B cell (primary cell): ENCODE data around the gene JAK2.

Source experiments
- CTCF ChIP-seq: fragments of 200-600 bp; IDR thresholded peaks from one replicate; pipeline ENCODE4 v1.8.0; 2022; ENCODE audit warnings: antibody characterized with exemption, mild to moderate bottlenecking
- EZH2 ChIP-seq: IDR thresholded peaks from 2 replicates; pipeline ENCODE4 v1.6.1; 2012; ENCODE audit warnings: borderline replicate concordance, low read depth, mild to moderate bottlenecking, moderate library complexity, low read length; ENCODE audit not compliant: insufficient read depth, poor library complexity, severe bottlenecking

GRCh38 chr9:4936277-4936676, 48.8 kb upstream of the JAK2 start:
- TF ChIP-seq CTCF (no peak), EZH2 (no peak)
